GM18505 (cell line): ENCODE data around the gene ANXA7.

Experiments
- ATAC-seq: cut with Tn5 transposase; IDR thresholded peaks from one replicate; pipeline ENCODE4 v1.9.1; 2021; ENCODE audit not compliant: unreplicated experiment
- POLR2A ChIP-seq: IDR thresholded peaks from 4 replicates; pipeline ENCODE4 v1.6.1; 2011; ENCODE audit warnings: borderline replicate concordance; ENCODE audit not compliant: insufficient read depth, insufficient read length; ENCODE audit errors: extremely low read depth

ANXA7 gene

GRCh38 chr10:73413528-73414229 is at the start of gene ANXA7:
Gene ANXA7 (minus strand): TSS chr10:73414058. CDS start chr10:73400856, 13,202 bp downstream.
- ATAC-seq, result peak; percentile 83
- peak; percentile 74 for TF ChIP-seq POLR2A

GRCh38 chr10:73460897-73461296 is 47.0 kb upstream of the ANXA7 start:
- ATAC-seq, result no peak
- TF ChIP-seq POLR2A, result no peak

DNA sequence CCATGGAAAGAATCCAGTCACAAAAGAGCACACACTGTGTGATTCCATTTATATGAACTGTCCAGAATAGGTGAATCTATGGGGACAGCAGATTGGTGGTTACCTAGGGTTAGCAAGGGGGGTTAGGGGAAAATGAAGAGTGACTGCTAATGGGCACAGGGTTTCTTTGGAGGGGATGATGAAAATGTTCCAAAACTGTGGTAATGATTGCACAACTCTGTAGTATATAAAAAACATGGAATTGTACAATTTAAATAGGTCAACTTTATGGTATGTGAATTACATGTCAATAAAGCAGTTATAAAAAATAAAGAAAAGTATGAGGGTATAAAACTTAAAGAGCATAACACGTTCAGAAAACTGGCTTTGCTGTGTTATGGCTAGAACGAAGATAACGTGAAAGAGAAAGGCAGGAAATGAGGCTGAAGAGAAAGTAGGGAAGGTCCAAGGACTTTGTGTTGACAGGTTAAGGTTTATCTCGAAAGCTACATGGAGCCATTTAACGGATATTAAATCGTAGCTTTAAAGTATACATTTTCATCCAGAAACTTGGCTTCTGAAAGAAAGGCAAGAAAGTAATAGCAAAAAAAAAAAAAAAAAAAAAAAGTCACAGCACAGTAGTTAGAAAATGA is 45.9 kb upstream of the ANXA7 start:
- TF ChIP-seq POLR2A, result no peak
- no peak for ATAC-seq

- no peak for ATAC-seq
- no peak for TF ChIP-seq POLR2A
Measured at GRCh38 chr10:73456187-73456890, 42.5 kb upstream of the ANXA7 start.

DNA sequence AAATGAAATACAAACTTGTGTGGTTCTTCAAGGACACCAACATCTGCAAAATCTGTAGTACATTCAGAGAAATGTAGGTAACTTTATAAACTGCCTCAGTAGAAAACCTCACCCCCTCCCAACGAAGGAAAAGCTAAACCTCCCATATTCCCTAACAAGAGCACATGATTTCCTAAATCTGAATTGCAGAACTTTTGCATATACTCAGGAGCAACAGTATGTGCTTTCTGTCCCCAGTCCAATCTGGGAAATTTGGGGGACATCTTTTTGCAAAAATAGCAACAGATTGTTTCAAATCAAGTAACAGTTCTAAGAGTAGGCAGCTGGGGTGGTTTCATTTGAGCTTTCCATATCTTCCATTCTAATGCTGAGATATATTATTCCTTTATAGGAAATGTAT is 35.3 kb upstream of the ANXA7 start:
- no peak for TF ChIP-seq POLR2A
- ATAC-seq, result no peak

- TF ChIP-seq POLR2A, result no peak
- ATAC-seq, result no peak
Measured at GRCh38 chr10:73448384-73448783, 34.5 kb upstream of the ANXA7 start.

- ATAC-seq, result no peak
- no peak for TF ChIP-seq POLR2A
Measured at GRCh38 chr10:73446926-73447325, 33.1 kb upstream of the ANXA7 start.

GRCh38 chr10:73444457-73444856 is 30.6 kb upstream of the ANXA7 start:
- no peak for ATAC-seq
- TF ChIP-seq POLR2A, result no peak

DNA sequence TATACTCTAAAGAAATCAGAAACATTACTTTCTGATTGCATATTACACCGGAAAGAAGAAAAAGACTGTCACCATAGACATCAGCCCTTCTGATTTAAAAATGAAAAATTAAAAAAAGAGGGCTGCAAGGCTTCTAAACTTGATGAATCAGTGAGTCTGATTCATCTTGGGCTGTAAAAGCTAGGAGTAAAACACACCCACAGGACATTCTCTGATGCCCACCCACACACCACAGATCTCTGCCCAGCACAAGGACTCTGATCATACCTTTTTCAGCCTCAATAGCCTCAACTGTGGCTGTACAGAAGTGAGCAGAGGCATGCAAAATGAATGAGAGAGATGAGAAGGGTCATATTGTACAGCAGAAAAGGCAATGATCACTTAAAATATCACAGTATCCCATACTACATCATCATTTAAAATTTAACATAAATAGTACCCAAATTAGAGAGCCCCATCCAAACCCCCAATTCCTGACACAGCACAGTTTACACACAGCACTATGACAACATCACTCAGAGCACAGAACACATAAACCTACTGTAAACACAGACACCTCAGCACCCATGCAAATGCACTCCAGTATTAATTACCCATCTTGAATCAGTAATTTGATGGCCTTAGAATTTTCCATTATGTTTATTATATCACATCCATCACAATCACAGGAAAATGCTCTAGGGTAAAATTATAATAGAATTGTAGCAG is 25.9 kb upstream of the ANXA7 start:
- no peak for TF ChIP-seq POLR2A
- no peak for ATAC-seq

GRCh38 chr10:73439055-73439454 is 25.2 kb upstream of the ANXA7 start:
- ATAC-seq, result no peak
- no peak for TF ChIP-seq POLR2A

GRCh38 chr10:73433538-73433867 is 19.6 kb upstream of the ANXA7 start, which contains the start of gene MSS51:
Gene MSS51 (minus strand): TSS chr10:73433561. CDS start chr10:73428284, 5,277 bp downstream.
- ATAC-seq, result no peak
- TF ChIP-seq POLR2A, result no peak

- no peak for ATAC-seq
- TF ChIP-seq POLR2A, result no peak
Measured at GRCh38 chr10:73432646-73433537, 19.0 kb upstream of the ANXA7 start.
